ENCODE measurements around the gene KRT15. TPM values are rescaled to one million over a fixed set of nuclear protein-coding genes. Genes with fewer than 3 reads are reported as not detected.

Gene KRT15
- total and polyA plus RNA-seq, 2 of the 8 experiments (the other 6 are each of a cell fraction or from before 2014, with no cell fraction given) = 0.11 to 0.13 TPM

DNA sequence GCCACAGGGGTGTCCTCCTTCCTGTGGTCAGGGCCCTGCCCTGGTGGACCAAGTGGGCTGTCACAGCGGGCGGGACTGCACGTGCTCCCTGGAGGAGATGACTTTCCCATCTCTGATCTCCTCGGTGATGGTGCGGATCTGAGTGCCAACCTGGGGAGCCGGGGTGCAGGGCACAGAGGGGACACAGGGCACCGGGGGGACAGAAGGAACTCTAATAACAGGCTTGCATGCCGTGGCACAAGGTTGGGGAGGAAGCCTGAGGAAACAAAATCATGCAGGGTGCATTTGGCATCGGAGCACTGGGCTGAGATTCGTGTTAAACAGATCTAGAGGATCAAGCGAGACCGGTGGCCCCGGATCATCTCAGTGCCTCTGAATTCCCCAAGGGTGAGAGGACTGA is 32.4 kb downstream of the KRT15 start:
- Histone ChIP-seq H3K4me2 (ENCODE audit: insufficient read depth in 1 of 2, low read depth in 2 of 2, low read length in 2 of 2) (no peak overlapping the region), H2BK5ac (ENCODE audit: low read depth, low read length) (no peak overlapping the region), H2BK20ac (ENCODE audit: low read length) (no peak overlapping the region), H3K9me3 (ENCODE audit: insufficient read depth in 2 of 2, low read depth in 1 of 2, low read length in 1 of 2) (no peaks in the 10 kb centered on the region), H3K23ac (ENCODE audit: insufficient read length) (no peak overlapping the region), H3K27ac (ENCODE audit: low read depth, low read length) (no peak overlapping the region), H3K4ac (replicated peaks; ENCODE audit: insufficient read length, low read depth, low read length) (no peak overlapping the region), H2AFZ (ENCODE audit: low read length) (no peak overlapping the region), H3K18ac (ENCODE audit: extremely low read depth, low read length) (no peak overlapping the region), H3K4me1 (replicated peaks in 1 of 4; ENCODE audit: control insufficient read depth in 3 of 4, insufficient read depth in 4 of 4, low read length in 3 of 4) (no peaks in the 10 kb centered on the region; a peak in 2 of 7 replicates), H3K36me3 (ENCODE audit: control insufficient read depth in 2 of 4, insufficient read depth in 4 of 4, low read length in 3 of 4) (no peaks in the 10 kb centered on the region), H3K79me2 (ENCODE audit: control insufficient read depth in 1 of 2, insufficient read depth in 2 of 2, low read length in 2 of 2) (no peaks in the 10 kb centered on the region), H3K56ac (replicated peaks; ENCODE audit: insufficient read length, low read depth, low read length) (no peak overlapping the region), H2BK15ac (ENCODE audit: low read length) (no peak overlapping the region), H3K9ac (replicated peaks in 1 of 4; ENCODE audit: extremely low read depth in 1 of 4, low read depth in 3 of 4, low read length in 3 of 4) (no peak overlapping the region), H4K5ac (ENCODE audit: insufficient read length, low read depth, low read length) (no peak overlapping the region), H3K79me1 (ENCODE audit: low read depth, low read length) (no peaks in the 10 kb centered on the region), H4K8ac (ENCODE audit: extremely low read depth, insufficient read depth, low read length) (no peak overlapping the region), H3K14ac (ENCODE audit: insufficient read length) (no peak overlapping the region), H2AK5ac (ENCODE audit: low read depth, low read length) (no peak overlapping the region), H3K4me3 (ENCODE audit: extremely low read depth in 1 of 4, insufficient read depth in 2 of 4, low read depth in 3 of 4, low read length in 4 of 4) (no peak overlapping the region), H4K20me1 (replicated peaks in 1 of 2; ENCODE audit: control insufficient read depth in 1 of 2, insufficient read depth in 2 of 2, low read length in 2 of 2) (no peaks in the 10 kb centered on the region), H3K23me2 (ENCODE audit: low read depth, low read length) (no peaks in the 10 kb centered on the region), H2BK12ac (ENCODE audit: low read depth, low read length) (no peak overlapping the region), H3K27me3 (replicated peaks in 1 of 4; ENCODE audit: control insufficient read depth in 3 of 4, extremely low read depth in 1 of 4, insufficient read depth in 3 of 4, low read length in 3 of 4) (peaks cover 0 to 12% (median 6%) of the 10 kb centered on the region in 4 experiments; a peak in 6 of 7 replicates), H2BK120ac (replicated peaks; ENCODE audit: low read depth, low read length) (no peak overlapping the region), H4K91ac (replicated peaks; ENCODE audit: insufficient read length, low read length) (no peak overlapping the region)
- ChIA-PET CTCF (ENCODE audit: partially characterized antibody) (interaction anchor here (0.6 to 33.9 kb wide), 34 partner anchors 7 to 883 kb away, joined by 3 to 427 read pairs (median 4); partner anchors contain the start of genes KRT13, KRT15, KRT33B and KRT36), POLR2A (ENCODE audit: partially characterized antibody) (interaction anchor here (0.8 to 1.4 kb wide), 2 partner anchors 42 to 48 kb away, joined by 3 to 9 read pairs; partner anchors contain the start of gene KRT19)
- no peak for FAIRE-seq
- TF ChIP-seq CHD1 (IDR thresholded peaks at IDR 0.05; ENCODE audit: low read depth, low read length) = no peak
- TF ChIP-seq HDAC6 (IDR thresholded peaks at IDR 0.05; ENCODE audit: low read depth, low read length) = no peak
- TF ChIP-seq SAP30 (IDR thresholded peaks at IDR 0.05; ENCODE audit: insufficient read depth, insufficient replicate concordance, low read length) = no peak
- TF ChIP-seq CREB1 (IDR thresholded peaks at IDR 0.05) = no peak
- no peak for TF ChIP-seq TAF1 (IDR thresholded peaks at IDR 0.05; ENCODE audit: low read depth, low read length)
- DNase-seq (ENCODE audit: low read depth in 1 of 2, low spot score in 2 of 2) = no peak
- WGBS, 2 experiments (ENCODE audit: extremely low coverage in 1 of 2, insufficient coverage in 1 of 2, insufficient read length in 1 of 2, insufficient replicate concordance in 2 of 2, low coverage in 1 of 2, low lambda C conversion rate in 2 of 2, missing lambda C conversion rate in 1 of 2) = 95% methylated on average over 13 of the region's 13 CpGs; no CpG with 5 or more reads in 1 of the 2 experiments
